NB4 (cell line): ENCODE data around the gene MCIDAS.

Experiments used
- DNase-seq: peaks from one replicate; pipeline ENCODE4 v3.0.0; 2010; ENCODE audit warnings: low read depth
- H3K4me3 ChIP-seq: one replicate; pipeline ENCODE4 v1.5.1; 2011; ENCODE audit warnings: mild to moderate bottlenecking, low read depth, low read length, moderate library complexity
- MYC ChIP-seq: IDR thresholded peaks from 2 replicates; pipeline ENCODE4 v1.6.1; 2011; ENCODE audit warnings: low read depth, low read length
- POLR2A ChIP-seq: IDR thresholded peaks from 2 replicates; pipeline ENCODE4 v1.6.1; 2011; ENCODE audit warnings: mild to moderate bottlenecking; ENCODE audit not compliant: insufficient read length; ENCODE audit errors: extremely low read depth
- TF ChIP-seq, protein P1 (sequence below): IDR thresholded peaks from 2 replicates; pipeline ENCODE4 v1.6.1; 2011; ENCODE audit warnings: low read depth, low read length
- TF ChIP-seq, protein P2 (sequence below): IDR thresholded peaks from one replicate; pipeline ENCODE4 v1.5.1; 2012; ENCODE audit warnings: low read depth, low read length

The MCIDAS gene

DNA sequence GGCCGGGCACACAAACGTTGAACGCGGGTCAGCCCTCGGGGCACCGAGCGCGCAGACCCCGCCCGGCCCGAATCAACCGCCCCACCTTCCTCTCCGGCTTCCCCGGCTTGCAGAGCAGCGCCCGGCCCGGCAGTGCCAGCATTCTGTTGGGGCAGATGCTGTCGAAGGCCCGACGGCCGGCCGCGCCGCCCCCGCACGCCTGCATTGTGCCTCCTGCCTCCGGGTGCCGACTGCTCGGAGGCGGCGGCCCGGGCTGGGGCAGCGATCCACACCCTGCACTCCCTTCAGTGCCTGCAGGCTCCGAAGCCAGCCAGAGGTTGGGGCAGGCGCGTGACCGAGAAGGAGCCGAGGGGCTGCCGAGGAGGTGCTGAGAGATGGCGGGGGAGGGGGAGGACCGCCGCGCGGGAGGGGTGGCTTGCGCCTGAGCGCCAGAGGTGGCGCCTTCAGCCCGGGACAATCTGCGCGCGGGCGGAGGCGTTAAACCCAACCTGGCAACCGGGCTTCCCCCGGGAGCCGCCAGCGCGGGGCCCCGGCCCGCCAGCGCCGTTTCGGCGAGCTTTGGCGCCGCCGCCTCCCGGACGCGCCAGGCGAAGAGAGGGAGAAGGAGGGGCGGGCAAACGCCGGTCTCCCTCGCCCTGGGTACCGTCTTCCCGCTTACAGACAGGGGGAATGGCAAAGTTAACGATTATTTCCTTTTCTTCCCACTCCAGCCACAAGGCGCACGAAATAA lies at the start of gene MCIDAS:
MCIDAS (minus strand) TSS at position 382 of the 730 bp plus-strand sequence; CDS start at position 205, 177 bp downstream.
- peak within 1 kb of the TSS; percentile 32 for H3K4me3 ChIP-seq
- TF ChIP-seq, protein P1, sequence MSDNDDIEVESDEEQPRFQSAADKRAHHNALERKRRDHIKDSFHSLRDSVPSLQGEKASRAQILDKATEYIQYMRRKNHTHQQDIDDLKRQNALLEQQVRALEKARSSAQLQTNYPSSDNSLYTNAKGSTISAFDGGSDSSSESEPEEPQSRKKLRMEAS: no peak
- TF ChIP-seq MYC: 0 out of 2 replicates have a peak, but pooled peaks have one; percentile 45
- TF ChIP-seq, protein P2, sequence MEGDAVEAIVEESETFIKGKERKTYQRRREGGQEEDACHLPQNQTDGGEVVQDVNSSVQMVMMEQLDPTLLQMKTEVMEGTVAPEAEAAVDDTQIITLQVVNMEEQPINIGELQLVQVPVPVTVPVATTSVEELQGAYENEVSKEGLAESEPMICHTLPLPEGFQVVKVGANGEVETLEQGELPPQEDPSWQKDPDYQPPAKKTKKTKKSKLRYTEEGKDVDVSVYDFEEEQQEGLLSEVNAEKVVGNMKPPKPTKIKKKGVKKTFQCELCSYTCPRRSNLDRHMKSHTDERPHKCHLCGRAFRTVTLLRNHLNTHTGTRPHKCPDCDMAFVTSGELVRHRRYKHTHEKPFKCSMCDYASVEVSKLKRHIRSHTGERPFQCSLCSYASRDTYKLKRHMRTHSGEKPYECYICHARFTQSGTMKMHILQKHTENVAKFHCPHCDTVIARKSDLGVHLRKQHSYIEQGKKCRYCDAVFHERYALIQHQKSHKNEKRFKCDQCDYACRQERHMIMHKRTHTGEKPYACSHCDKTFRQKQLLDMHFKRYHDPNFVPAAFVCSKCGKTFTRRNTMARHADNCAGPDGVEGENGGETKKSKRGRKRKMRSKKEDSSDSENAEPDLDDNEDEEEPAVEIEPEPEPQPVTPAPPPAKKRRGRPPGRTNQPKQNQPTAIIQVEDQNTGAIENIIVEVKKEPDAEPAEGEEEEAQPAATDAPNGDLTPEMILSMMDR: no peak
- TF ChIP-seq POLR2A: peak; percentile 3
- peak; percentile 79 for DNase-seq

DNA sequence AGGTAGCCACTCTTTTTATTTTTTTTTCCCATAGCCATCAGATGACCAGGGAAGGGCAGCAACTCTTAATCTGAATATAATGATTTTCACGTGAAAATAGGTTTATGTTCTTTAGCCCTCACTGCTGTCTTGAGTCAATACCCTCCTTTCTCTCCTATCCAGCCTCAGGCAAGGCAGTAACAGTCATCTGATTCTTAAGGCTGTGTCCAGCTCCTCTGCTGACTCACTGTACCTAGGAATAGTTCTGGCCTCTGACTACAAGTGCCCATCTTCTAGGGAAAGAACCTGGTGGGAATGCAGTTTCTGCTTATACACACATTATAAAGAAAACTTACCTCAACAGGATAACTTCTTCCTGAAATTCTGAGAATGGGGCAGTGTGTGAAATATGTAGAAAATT lies 49.7 kb upstream of the MCIDAS start:
- DNase-seq: no peak
- TF ChIP-seq, protein P2: no peak
- TF ChIP-seq, protein P1: no peak
- no peak for TF ChIP-seq POLR2A
- no peak for TF ChIP-seq MYC
- no peak overlapping the region for H3K4me3 ChIP-seq

DNA sequence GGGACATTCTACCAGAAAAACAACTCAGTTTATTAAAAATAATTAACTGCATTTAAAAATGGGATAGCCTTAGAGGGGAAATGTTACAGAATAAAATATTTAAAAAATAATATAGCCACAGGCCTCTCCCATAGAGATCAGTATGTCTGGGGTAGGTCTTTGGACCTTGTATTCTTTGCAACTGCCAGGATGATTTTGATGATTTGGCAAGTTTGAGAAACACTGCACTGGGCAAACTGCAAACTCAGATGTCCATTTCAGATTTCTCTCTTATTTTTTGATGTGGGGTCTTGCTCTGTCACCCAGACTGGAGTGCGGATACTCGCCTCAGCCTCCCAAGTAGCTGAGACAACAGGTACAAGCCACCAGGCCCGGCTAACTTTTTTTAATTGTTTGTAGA lies 31.2 kb upstream of the MCIDAS start:
- TF ChIP-seq POLR2A (no peak), MYC (no peak)
- TF ChIP-seq, protein P2: no peak
- TF ChIP-seq, protein P1: no peak
- DNase-seq: no peak
- H3K4me3 ChIP-seq: no peak overlapping the region

DNA sequence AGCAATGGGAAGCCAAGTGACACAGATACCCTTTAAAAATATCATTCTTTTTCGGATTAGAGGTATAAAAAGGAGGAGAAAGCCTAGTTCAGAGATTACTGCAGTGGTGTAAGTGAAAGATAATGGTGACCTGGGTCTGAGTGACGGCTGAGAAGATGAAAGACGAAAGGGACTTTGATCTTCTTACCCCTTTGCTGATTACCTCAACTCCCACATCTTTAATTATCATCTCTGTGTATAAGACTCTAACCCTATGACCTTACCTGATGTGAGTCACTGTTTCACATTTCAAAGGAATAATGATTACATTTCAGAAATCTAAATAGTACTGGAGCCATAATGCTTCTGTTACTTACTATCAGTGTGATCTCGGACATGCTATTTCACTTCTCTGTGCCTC lies 27.7 kb upstream of the MCIDAS start:
- H3K4me3 ChIP-seq: no peak overlapping the region
- TF ChIP-seq MYC: no peak
- TF ChIP-seq, protein P1: no peak
- TF ChIP-seq POLR2A: no peak
- TF ChIP-seq, protein P2: no peak
- DNase-seq: no peak

DNA sequence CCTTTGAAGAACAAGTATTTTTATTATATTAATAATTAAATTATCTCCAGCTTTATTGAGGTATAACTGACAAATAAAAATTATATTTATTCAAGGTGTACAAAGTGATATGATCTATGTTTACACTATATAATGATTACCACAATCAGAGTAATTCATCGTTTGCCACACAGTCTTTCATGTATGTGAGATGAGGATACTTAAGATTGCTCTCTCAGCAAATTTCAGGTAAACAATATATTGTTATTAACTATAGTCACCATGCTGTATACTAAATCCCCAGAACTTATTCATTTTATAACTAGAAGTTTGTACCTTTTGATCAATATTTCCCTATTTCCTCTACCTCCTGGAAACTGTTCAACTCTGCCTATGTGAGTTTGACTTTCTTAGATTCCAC lies 22.9 kb upstream of the MCIDAS start:
- no peak for DNase-seq
- no peak overlapping the region for H3K4me3 ChIP-seq
- TF ChIP-seq, protein P1: no peak
- TF ChIP-seq MYC: no peak
- TF ChIP-seq, protein P2: no peak
- no peak for TF ChIP-seq POLR2A
